GM23338 (cell line): ENCODE data around the gene APBB1IP.

Experiments
- CREB1 ChIP-seq: fragments of 250-450 bp; sonication (Bioruptor Pico); IDR thresholded peaks from 2 replicates; pipeline ENCODE4 v1.5.0; 2020; ENCODE audit warnings: low read depth, mild to moderate bottlenecking, moderate library complexity
- EZH2 ChIP-seq: fragments of 200-600 bp; sonication (generic); IDR thresholded peaks from one replicate; pipeline ENCODE4 v1.8.0; 2017; ENCODE audit warnings: antibody characterized with exemption, mild to moderate bottlenecking, low read depth; ENCODE audit not compliant: unreplicated experiment
- EZH2phosphoT487 ChIP-seq: fragments of 200-600 bp; sonication (generic); IDR thresholded peaks from one replicate; pipeline ENCODE4 v1.8.1; 2018; ENCODE audit warnings: antibody characterized with exemption; ENCODE audit not compliant: unreplicated experiment
- JUNB ChIP-seq: IDR thresholded peaks from one replicate; pipeline ENCODE4 v1.6.1; 2016; ENCODE audit warnings: antibody characterized with exemption; ENCODE audit not compliant: unreplicated experiment
- NANOG ChIP-seq: IDR thresholded peaks from 2 replicates; pipeline ENCODE4 v1.6.1; 2016; ENCODE audit warnings: antibody characterized with exemption, borderline replicate concordance
- POLR2AphosphoS5 ChIP-seq: IDR thresholded peaks from 2 replicates; pipeline ENCODE4 v1.6.1; 2016; ENCODE audit warnings: antibody characterized with exemption, low read depth
- REST ChIP-seq: IDR thresholded peaks from one replicate; pipeline ENCODE4 v1.6.1; 2018; ENCODE audit warnings: antibody characterized with exemption; ENCODE audit not compliant: unreplicated experiment
- TF ChIP-seq, protein P1 (sequence below), 2 experiments: fragments of 200-600 bp in 1 of 2; sonication (generic) in 1 of 2; conservative IDR thresholded peaks; 2 replicates each; pipeline versions ENCODE4 v1.5.1 to v1.6.1; 2016 to 2017; ENCODE audit warnings: antibody characterized with exemption in 2 of 2, low read depth in 2 of 2, mild to moderate bottlenecking in 2 of 2, moderate library complexity in 1 of 2
- TF ChIP-seq, protein P2 (sequence below): IDR thresholded peaks from 2 replicates; pipeline ENCODE4 v1.6.1; 2016; ENCODE audit warnings: antibody characterized with exemption
- TF ChIP-seq, protein P3 (sequence below): fragments of 250-450 bp; sonication (Bioruptor Pico); IDR thresholded peaks from 2 replicates; pipeline ENCODE4 v1.5.0; 2020; ENCODE audit warnings: mild to moderate bottlenecking, moderate library complexity

DNA sequence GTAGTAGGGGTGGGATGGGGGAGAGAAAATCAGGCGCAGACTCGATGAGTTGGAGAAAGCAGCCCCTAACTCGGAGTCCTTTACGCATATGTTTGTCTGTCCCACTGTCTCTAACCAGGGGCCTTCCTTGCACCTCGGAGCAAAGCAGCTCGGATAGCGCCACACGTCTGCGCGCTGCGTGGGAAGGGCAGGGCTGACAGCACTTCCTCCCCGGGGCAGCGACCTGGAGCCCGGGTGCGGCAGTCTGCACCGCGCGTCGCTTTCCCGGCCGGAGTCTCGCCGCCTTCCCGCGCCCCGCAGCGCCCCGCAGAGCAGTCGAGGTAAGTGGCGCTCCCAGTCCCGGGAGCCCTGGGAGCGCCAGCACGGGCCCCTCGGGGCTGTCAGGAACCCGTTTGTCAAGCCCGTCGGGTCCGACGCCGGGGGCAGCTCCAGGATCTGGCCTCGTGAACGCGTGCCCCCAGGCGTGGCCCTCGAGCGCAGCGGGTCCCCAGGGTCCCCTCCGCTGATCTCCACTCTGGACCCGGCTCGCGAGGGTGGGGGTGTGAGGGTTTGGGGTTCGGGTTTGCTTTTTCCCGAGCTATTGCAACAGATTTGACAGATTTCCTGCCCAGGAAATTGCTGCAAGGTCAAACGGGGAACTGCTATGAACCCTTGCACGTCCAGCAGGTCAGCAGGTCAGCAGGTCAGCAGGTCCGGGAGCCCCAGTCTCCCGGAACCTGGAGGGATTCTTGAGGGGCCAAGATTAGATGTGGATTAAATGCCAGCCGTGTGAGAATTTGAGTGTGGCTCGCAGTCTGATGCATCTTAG is 597 bp downstream of the APBB1IP start:
- no peak for TF ChIP-seq EZH2
- TF ChIP-seq, protein P1, sequence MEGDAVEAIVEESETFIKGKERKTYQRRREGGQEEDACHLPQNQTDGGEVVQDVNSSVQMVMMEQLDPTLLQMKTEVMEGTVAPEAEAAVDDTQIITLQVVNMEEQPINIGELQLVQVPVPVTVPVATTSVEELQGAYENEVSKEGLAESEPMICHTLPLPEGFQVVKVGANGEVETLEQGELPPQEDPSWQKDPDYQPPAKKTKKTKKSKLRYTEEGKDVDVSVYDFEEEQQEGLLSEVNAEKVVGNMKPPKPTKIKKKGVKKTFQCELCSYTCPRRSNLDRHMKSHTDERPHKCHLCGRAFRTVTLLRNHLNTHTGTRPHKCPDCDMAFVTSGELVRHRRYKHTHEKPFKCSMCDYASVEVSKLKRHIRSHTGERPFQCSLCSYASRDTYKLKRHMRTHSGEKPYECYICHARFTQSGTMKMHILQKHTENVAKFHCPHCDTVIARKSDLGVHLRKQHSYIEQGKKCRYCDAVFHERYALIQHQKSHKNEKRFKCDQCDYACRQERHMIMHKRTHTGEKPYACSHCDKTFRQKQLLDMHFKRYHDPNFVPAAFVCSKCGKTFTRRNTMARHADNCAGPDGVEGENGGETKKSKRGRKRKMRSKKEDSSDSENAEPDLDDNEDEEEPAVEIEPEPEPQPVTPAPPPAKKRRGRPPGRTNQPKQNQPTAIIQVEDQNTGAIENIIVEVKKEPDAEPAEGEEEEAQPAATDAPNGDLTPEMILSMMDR (conservative IDR thresholded peaks at IDR 0.05; ENCODE audit: low read depth in 2 of 2), result no peak; a peak in 1 of 4 replicates
- no peak for TF ChIP-seq POLR2AphosphoS5
- no peak for TF ChIP-seq NANOG
- no peak for TF ChIP-seq EZH2phosphoT487
- TF ChIP-seq, protein P2, sequence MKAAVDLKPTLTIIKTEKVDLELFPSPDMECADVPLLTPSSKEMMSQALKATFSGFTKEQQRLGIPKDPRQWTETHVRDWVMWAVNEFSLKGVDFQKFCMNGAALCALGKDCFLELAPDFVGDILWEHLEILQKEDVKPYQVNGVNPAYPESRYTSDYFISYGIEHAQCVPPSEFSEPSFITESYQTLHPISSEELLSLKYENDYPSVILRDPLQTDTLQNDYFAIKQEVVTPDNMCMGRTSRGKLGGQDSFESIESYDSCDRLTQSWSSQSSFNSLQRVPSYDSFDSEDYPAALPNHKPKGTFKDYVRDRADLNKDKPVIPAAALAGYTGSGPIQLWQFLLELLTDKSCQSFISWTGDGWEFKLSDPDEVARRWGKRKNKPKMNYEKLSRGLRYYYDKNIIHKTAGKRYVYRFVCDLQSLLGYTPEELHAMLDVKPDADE, result no peak
- no peak for TF ChIP-seq REST
- no peak for TF ChIP-seq CREB1 (CRISPR knock-in tag)
- TF ChIP-seq, protein P3, sequence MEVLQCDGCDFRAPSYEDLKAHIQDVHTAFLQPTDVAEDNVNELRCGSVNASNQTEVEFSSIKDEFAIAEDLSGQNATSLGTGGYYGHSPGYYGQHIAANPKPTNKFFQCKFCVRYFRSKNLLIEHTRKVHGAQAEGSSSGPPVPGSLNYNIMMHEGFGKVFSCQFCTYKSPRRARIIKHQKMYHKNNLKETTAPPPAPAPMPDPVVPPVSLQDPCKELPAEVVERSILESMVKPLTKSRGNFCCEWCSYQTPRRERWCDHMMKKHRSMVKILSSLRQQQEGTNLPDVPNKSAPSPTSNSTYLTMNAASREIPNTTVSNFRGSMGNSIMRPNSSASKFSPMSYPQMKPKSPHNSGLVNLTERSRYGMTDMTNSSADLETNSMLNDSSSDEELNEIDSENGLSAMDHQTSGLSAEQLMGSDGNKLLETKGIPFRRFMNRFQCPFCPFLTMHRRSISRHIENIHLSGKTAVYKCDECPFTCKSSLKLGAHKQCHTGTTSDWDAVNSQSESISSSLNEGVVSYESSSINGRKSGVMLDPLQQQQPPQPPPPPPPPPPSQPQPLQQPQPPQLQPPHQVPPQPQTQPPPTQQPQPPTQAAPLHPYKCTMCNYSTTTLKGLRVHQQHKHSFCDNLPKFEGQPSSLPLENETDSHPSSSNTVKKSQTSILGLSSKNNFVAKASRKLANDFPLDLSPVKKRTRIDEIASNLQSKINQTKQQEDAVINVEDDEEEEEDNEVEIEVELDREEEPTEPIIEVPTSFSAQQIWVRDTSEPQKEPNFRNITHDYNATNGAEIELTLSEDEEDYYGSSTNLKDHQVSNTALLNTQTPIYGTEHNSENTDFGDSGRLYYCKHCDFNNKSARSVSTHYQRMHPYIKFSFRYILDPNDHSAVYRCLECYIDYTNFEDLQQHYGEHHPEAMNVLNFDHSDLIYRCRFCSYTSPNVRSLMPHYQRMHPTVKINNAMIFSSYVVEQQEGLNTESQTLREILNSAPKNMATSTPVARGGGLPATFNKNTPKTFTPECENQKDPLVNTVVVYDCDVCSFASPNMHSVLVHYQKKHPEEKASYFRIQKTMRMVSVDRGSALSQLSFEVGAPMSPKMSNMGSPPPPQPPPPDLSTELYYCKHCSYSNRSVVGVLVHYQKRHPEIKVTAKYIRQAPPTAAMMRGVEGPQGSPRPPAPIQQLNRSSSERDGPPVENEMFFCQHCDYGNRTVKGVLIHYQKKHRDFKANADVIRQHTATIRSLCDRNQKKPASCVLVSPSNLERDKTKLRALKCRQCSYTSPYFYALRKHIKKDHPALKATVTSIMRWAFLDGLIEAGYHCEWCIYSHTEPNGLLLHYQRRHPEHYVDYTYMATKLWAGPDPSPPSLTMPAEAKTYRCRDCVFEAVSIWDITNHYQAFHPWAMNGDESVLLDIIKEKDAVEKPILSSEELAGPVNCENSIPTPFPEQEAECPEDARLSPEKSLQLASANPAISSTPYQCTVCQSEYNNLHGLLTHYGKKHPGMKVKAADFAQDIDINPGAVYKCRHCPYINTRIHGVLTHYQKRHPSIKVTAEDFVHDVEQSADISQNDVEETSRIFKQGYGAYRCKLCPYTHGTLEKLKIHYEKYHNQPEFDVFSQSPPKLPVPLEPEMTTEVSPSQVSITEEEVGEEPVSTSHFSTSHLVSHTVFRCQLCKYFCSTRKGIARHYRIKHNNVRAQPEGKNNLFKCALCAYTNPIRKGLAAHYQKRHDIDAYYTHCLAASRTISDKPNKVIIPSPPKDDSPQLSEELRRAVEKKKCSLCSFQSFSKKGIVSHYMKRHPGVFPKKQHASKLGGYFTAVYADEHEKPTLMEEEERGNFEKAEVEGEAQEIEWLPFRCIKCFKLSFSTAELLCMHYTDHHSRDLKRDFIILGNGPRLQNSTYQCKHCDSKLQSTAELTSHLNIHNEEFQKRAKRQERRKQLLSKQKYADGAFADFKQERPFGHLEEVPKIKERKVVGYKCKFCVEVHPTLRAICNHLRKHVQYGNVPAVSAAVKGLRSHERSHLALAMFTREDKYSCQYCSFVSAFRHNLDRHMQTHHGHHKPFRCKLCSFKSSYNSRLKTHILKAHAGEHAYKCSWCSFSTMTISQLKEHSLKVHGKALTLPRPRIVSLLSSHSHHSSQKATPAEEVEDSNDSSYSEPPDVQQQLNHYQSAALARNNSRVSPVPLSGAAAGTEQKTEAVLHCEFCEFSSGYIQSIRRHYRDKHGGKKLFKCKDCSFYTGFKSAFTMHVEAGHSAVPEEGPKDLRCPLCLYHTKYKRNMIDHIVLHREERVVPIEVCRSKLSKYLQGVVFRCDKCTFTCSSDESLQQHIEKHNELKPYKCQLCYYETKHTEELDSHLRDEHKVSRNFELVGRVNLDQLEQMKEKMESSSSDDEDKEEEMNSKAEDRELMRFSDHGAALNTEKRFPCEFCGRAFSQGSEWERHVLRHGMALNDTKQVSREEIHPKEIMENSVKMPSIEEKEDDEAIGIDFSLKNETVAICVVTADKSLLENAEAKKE (CRISPR knock-in tag), result no peak
- TF ChIP-seq JUNB, result no peak
